Ishikawa (cell line): Measurements from ENCODE around the gene ETHE1.

Experiments used
- CEBPB ChIP-seq: IDR thresholded peaks from 2 replicates; pipeline ENCODE4 v1.6.1; 2012
- CREB1 ChIP-seq: IDR thresholded peaks from 2 replicates; pipeline ENCODE4 v1.6.1; 2012; ENCODE audit warnings: low read depth
- EGR1 ChIP-seq: IDR thresholded peaks from 2 replicates; pipeline ENCODE4 v1.6.1; 2012
- EP300 ChIP-seq: IDR thresholded peaks from 2 replicates; pipeline ENCODE4 v1.6.1; 2012; ENCODE audit warnings: borderline replicate concordance
- FOXM1 ChIP-seq: IDR thresholded peaks from 2 replicates; pipeline ENCODE4 v1.6.1; 2012; ENCODE audit warnings: low read depth, borderline replicate concordance
- NFIC ChIP-seq: IDR thresholded peaks from 2 replicates; pipeline ENCODE4 v1.6.1; 2012
- RAD21 ChIP-seq: IDR thresholded peaks from 2 replicates; pipeline ENCODE4 v1.6.1; 2012; ENCODE audit warnings: low read depth
- TAF1 ChIP-seq: IDR thresholded peaks from 2 replicates; pipeline ENCODE4 v1.6.1; 2012; ENCODE audit warnings: low read depth, mild to moderate bottlenecking
- TCF12 ChIP-seq: IDR thresholded peaks from 2 replicates; pipeline ENCODE4 v1.6.1; 2012; ENCODE audit warnings: low read depth
- TEAD4 ChIP-seq: IDR thresholded peaks from 2 replicates; pipeline ENCODE4 v1.6.1; 2012
- YY1 ChIP-seq: IDR thresholded peaks from 2 replicates; pipeline ENCODE4 v1.6.1; 2012; ENCODE audit warnings: low read depth
- ZBTB7A ChIP-seq: IDR thresholded peaks from 2 replicates; pipeline ENCODE4 v1.6.1; 2012; ENCODE audit warnings: low read depth
- TF ChIP-seq, protein P1 (sequence below): IDR thresholded peaks from 2 replicates; pipeline ENCODE4 v1.6.1; 2012
- TF ChIP-seq, protein P2 (sequence below): IDR thresholded peaks from 2 replicates; pipeline ENCODE4 v1.6.1; 2012
- TF ChIP-seq, protein P3 (sequence below): IDR thresholded peaks from 2 replicates; pipeline ENCODE4 v1.6.1; 2012; ENCODE audit warnings: low read depth, mild to moderate bottlenecking

Gene ETHE1

DNA sequence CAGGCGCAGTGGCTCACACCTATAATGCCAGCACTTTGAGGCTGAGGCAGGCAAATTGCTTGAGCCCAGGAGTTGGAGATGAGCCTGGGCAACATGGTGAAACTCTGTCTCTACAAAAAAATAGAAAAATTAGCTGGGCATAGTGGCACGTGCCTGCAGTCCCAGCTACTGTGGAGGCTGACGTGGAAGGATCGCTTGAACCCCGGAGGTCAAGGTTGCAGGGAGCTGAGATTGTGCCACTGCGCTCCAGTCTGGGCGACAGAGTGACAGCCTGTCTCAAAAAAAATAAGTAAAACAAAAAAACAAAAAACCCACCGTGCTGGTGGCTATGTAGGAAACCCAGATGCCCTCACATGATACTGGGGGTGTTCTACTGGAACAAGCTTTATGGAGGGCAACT lies 38.8 kb downstream of the ETHE1 start:
- TF ChIP-seq ZBTB7A, result no peak
- TF ChIP-seq, protein P1, sequence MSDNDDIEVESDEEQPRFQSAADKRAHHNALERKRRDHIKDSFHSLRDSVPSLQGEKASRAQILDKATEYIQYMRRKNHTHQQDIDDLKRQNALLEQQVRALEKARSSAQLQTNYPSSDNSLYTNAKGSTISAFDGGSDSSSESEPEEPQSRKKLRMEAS, result no peak
- TF ChIP-seq EGR1, result no peak
- no peak for TF ChIP-seq EP300
- no peak for TF ChIP-seq NFIC
- no peak for TF ChIP-seq RAD21
- no peak for TF ChIP-seq TAF1
- TF ChIP-seq, protein P2, sequence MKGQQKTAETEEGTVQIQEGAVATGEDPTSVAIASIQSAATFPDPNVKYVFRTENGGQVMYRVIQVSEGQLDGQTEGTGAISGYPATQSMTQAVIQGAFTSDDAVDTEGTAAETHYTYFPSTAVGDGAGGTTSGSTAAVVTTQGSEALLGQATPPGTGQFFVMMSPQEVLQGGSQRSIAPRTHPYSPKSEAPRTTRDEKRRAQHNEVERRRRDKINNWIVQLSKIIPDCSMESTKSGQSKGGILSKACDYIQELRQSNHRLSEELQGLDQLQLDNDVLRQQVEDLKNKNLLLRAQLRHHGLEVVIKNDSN, result no peak
- TF ChIP-seq, protein P3, sequence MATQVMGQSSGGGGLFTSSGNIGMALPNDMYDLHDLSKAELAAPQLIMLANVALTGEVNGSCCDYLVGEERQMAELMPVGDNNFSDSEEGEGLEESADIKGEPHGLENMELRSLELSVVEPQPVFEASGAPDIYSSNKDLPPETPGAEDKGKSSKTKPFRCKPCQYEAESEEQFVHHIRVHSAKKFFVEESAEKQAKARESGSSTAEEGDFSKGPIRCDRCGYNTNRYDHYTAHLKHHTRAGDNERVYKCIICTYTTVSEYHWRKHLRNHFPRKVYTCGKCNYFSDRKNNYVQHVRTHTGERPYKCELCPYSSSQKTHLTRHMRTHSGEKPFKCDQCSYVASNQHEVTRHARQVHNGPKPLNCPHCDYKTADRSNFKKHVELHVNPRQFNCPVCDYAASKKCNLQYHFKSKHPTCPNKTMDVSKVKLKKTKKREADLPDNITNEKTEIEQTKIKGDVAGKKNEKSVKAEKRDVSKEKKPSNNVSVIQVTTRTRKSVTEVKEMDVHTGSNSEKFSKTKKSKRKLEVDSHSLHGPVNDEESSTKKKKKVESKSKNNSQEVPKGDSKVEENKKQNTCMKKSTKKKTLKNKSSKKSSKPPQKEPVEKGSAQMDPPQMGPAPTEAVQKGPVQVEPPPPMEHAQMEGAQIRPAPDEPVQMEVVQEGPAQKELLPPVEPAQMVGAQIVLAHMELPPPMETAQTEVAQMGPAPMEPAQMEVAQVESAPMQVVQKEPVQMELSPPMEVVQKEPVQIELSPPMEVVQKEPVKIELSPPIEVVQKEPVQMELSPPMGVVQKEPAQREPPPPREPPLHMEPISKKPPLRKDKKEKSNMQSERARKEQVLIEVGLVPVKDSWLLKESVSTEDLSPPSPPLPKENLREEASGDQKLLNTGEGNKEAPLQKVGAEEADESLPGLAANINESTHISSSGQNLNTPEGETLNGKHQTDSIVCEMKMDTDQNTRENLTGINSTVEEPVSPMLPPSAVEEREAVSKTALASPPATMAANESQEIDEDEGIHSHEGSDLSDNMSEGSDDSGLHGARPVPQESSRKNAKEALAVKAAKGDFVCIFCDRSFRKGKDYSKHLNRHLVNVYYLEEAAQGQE, result no peak
- TF ChIP-seq CREB1, result no peak
- no peak for TF ChIP-seq TCF12
- no peak for TF ChIP-seq YY1
- TF ChIP-seq CEBPB, result no peak
- no peak for TF ChIP-seq TEAD4
- TF ChIP-seq FOXM1, result no peak

DNA sequence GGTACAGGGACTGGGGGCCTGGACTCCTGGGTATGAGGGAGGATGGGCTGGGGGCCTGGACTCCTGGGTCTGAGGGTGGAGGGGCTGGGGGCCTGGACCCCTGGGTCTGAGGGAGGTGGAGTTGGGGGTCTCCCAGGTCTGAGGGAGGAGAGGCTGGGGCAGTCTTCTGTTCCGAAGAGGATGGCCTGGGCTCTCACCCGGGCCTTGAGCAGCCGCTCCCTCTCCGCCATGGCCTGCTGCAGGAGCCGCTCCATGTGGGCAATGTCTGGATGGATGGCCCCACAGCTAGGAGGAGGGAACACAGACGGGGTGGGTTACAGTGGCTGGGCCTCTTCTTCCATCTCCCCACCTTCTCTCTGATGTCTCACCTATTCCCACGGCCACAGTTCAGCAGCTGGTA lies 40.6 kb downstream of the ETHE1 start:
- TF ChIP-seq TAF1, result no peak

DNA sequence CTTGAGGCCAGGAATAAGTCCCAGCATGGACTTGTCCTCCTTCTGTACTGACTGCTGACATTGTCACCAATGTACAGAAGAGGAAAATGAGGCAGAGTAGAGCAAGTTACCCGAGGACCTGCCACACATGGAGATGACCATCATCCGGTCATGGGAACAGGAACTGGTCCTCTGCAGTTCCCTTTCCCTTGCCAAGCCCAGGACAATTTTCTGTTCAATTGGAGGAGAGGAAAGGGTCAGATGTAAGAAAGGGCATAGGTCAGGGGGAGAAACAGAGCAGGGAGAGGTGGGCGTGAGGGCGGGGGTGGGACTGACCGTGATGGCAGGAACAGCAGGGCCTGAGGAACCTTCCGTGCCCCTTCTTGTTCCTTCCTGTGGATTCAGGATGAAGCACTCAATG lies 41.0 kb downstream of the ETHE1 start:
- TF ChIP-seq TCF12 (no peak), EGR1 (no peak), TEAD4 (no peak), TAF1 (no peak), NFIC (no peak), CREB1 (no peak), ZBTB7A (no peak), FOXM1 (no peak), RAD21 (no peak), CEBPB (no peak), EP300 (no peak), YY1 (no peak)
- TF ChIP-seq, protein P3, result no peak
- TF ChIP-seq, protein P1, result no peak
- TF ChIP-seq, protein P2, result no peak

DNA sequence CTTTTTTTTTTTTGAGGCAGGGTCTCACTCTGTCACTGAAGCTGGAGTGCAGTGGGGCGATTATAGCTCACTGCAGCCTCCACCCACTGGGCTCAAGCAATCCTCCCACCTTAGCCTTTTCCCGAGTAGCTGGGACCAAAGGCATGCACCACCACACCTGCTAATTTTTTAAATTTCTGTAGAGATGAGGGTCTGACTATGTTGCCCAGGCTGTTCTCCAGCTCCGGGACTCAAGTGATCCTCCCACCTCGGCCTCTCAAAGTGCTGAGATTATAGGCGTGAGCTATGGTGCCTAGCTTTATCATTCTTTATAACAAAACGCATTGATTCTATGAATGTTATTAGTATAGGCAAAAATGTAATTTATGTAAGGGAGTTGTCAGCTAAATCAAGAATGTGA lies 43.7 kb downstream of the ETHE1 start:
- TF ChIP-seq, protein P3, result no peak
- no peak for TF ChIP-seq TAF1
- no peak for TF ChIP-seq YY1
- no peak for TF ChIP-seq CEBPB
- no peak for TF ChIP-seq CREB1

DNA sequence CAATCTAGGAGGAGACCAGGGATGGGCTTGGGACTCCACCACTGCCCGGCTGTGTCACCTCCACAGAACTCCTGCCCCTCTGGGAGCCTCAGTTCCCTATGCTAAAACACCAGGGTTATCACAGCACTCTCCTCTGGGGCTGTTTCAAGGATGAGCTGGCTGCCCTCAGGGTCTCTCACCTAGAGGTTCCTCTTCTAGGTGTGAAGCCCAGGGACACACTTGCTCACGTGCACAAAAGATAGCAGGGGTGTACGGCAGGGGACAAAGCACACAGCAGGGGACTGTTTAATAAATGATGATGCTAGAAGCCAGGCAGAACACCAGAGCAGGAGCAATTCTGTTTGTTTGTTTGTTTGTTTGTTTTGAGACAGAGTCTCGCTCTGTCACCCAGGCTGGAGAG lies 44.8 kb downstream of the ETHE1 start:
- no peak for TF ChIP-seq ZBTB7A
- no peak for TF ChIP-seq TCF12
- TF ChIP-seq TAF1, result no peak
- TF ChIP-seq, protein P3, result no peak
- TF ChIP-seq CREB1, result no peak
- no peak for TF ChIP-seq EP300
- no peak for TF ChIP-seq FOXM1
- TF ChIP-seq, protein P1, result no peak
- no peak for TF ChIP-seq RAD21
